ENCODE data around the gene RPL37. TPM values are rescaled to one million over a fixed set of nuclear protein-coding genes. Genes with fewer than 3 reads are reported as not detected.
"Not testable (repeated sequence)": the region's sequence is repeated elsewhere in the genome, so short reads cannot be mapped to it uniquely, and the experiment has no call there.

RPL37 gene
- total RNA-seq, 2 experiments from 2014 or later: 1,566 to 1,592 TPM

DNA sequence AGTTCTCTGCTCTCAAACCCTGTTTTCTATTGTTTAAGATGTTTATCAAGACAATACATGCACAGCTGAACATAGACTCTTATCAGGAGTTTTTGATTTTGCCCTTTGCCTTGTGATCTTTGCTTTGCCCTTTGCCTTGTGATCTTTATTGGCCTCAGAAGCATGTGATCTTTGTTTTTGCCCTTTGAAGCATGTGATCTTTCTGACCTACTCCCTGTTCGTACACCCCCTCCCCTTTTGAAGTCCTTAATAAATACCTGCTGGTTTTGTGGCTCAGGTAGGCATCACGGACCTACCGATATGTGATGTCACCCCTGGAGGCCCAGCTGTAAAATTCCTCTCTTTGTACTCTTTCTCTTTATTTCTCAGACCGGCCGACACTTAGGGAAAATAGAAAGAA is 30.0 kb upstream of the RPL37 start:
- H3K36me3 Mint-ChIP-seq (ENCODE audit: low read depth); H3K27me3 Mint-ChIP-seq (ENCODE audit: low read depth); H3K4me3 Mint-ChIP-seq; CTCF ChIA-PET; ATAC-seq; H3K4me1 Mint-ChIP-seq (ENCODE audit: low read depth); H3K27ac Mint-ChIP-seq; H3K9me3 Mint-ChIP-seq (ENCODE audit: insufficient read depth); POLR2A ChIA-PET; DNase-seq: not testable (repeated sequence)

GRCh38 chr5:40860711-40861110 is 25.7 kb upstream of the RPL37 start:
- Mint-ChIP-seq H3K9me3 (ENCODE audit: insufficient read depth) (peaks cover 5% of the 10 kb centered on the region), H3K27me3 (ENCODE audit: low read depth) (no peaks in the 10 kb centered on the region), H3K4me3 (no peak overlapping the region), H3K36me3 (ENCODE audit: low read depth) (no peaks in the 10 kb centered on the region), H3K27ac (no peak overlapping the region), H3K4me1 (ENCODE audit: low read depth) (no peaks in the 10 kb centered on the region)
- CTCF ChIA-PET: interaction anchor here (0.6 kb wide), 1 partner anchor 22 kb away, joined by 3 read pairs; no protein-coding TSS in a partner anchor
- ATAC-seq (no peak), DNase-seq (no peak)
- POLR2A ChIA-PET: no interaction called here

DNA sequence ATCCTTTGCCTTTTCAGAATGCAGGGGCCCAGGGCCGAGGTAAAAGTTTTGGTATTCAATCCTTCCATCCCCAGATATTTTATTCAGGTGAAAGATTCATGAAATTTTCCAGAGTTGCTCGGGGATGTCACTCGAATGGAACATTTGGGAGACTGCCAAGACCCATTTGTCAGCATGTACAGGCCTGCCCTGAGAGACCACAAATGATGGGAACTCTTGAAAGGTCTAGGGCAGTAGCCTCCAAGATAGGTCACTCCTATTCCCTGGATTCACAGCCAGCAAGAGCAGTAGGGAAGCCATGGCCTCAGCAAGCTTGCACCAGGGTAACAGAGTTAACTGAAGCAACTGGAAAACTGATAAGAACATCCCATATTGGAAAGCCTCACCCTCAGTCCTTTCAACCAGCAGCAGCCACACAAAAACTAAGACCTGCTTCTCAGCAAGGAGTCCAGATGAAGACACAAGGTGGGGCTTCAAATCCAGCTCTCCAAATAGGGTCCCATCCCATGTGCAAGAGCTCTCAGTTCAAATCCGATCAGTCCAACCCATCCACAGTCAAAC is 18.7 kb upstream of the RPL37 start:
- Mint-ChIP-seq H3K27me3 (ENCODE audit: low read depth) (peaks cover 1% of the 10 kb centered on the region), H3K27ac (no peak overlapping the region), H3K4me1 (ENCODE audit: low read depth) (no peaks in the 10 kb centered on the region), H3K4me3 (no peak overlapping the region), H3K9me3 (ENCODE audit: insufficient read depth) (no peaks in the 10 kb centered on the region), H3K36me3 (ENCODE audit: low read depth) (peaks cover 3% of the 10 kb centered on the region)
- no peak for ATAC-seq
- DNase-seq: no peak
- ChIA-PET POLR2A (no interaction called here), CTCF (no interaction called here)

GRCh38 chr5:40847525-40847924 is 12.5 kb upstream of the RPL37 start:
- POLR2A ChIA-PET: no interaction called here
- no peak for DNase-seq
- CTCF ChIA-PET: interaction anchor here (1.0 kb wide), 1 partner anchor 32 kb away, joined by 3 read pairs; no protein-coding TSS in a partner anchor
- H3K4me3 Mint-ChIP-seq: no peak overlapping the region
- H3K27me3 Mint-ChIP-seq (ENCODE audit: low read depth): peaks cover 7% of the 10 kb centered on the region
- H3K9me3 Mint-ChIP-seq (ENCODE audit: insufficient read depth): no peaks in the 10 kb centered on the region
- ATAC-seq: no peak
- H3K27ac Mint-ChIP-seq: no peak overlapping the region
- H3K36me3 Mint-ChIP-seq (ENCODE audit: low read depth): peaks cover 4% of the 10 kb centered on the region
- no peaks in the 10 kb centered on the region for H3K4me1 Mint-ChIP-seq (ENCODE audit: low read depth)

- peaks cover 6% of the 10 kb centered on the region for H3K36me3 Mint-ChIP-seq (ENCODE audit: low read depth)
- CTCF ChIA-PET: no interaction called here
- H3K4me3 Mint-ChIP-seq: no peak overlapping the region
- H3K27ac Mint-ChIP-seq: no peak overlapping the region
- peaks cover 9% of the 10 kb centered on the region for H3K27me3 Mint-ChIP-seq (ENCODE audit: low read depth)
- no peak for ATAC-seq
- POLR2A ChIA-PET: interaction anchor here (0.7 kb wide), 1 partner anchor 11 kb away, joined by 4 read pairs; the partner anchor contains the start of gene RPL37
- no peaks in the 10 kb centered on the region for H3K9me3 Mint-ChIP-seq (ENCODE audit: insufficient read depth)
- no peak for DNase-seq
- peaks cover 7% of the 10 kb centered on the region for H3K4me1 Mint-ChIP-seq (ENCODE audit: low read depth)
Measured at GRCh38 chr5:40846371-40846770, 11.3 kb upstream of the RPL37 start.

- Mint-ChIP-seq H3K4me1 (ENCODE audit: low read depth) (peaks cover 15% of the 10 kb centered on the region), H3K4me3 (no peak overlapping the region), H3K9me3 (ENCODE audit: insufficient read depth) (no peaks in the 10 kb centered on the region), H3K27ac (no peak overlapping the region), H3K27me3 (ENCODE audit: low read depth) (peaks cover 10% of the 10 kb centered on the region), H3K36me3 (ENCODE audit: low read depth) (peaks cover 7% of the 10 kb centered on the region)
- CTCF ChIA-PET: interaction anchor here (0.6 kb wide), 1 partner anchor 34 kb away, joined by 3 read pairs; no protein-coding TSS in a partner anchor
- POLR2A ChIA-PET: interaction anchor here (1.5 kb wide), 1 partner anchor 9 kb away, joined by 4 read pairs; the partner anchor contains the start of gene RPL37
- DNase-seq (no peak), ATAC-seq (no peak)
Measured at GRCh38 chr5:40844565-40844964, 9.5 kb upstream of the RPL37 start.

DNA sequence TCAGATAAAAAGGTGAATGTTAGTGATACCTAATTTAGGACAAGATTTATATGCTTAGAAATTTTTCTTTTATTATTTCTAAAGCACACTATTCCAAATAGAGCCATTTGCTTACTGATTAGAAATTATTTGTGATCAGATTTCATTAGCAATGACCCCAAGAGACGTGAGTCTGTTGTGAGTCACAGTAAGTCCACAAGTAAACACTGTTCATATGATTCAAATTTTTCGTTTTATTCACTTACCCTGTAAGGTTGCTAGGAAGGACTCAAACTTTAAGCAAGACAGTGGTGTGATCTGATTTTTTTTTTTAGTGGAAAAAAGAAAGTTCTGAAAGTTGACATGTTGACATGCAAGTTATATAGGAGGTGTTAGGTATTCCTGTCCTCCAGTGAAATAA is 7.3 kb upstream of the RPL37 start:
- DNase-seq: no peak
- Mint-ChIP-seq H3K4me3 (no peak overlapping the region), H3K27me3 (ENCODE audit: low read depth) (peaks cover 7% of the 10 kb centered on the region), H3K36me3 (ENCODE audit: low read depth) (peaks cover 10% of the 10 kb centered on the region), H3K9me3 (ENCODE audit: insufficient read depth) (no peaks in the 10 kb centered on the region), H3K27ac (no peak overlapping the region), H3K4me1 (ENCODE audit: low read depth) (peaks cover 28% of the 10 kb centered on the region)
- POLR2A ChIA-PET: no interaction called here
- no peak for ATAC-seq
- CTCF ChIA-PET: interaction anchor here (0.6 to 1.0 kb wide), 2 partner anchors 10 to 71 kb away, joined by 3 read pairs; no protein-coding TSS in a partner anchor

DNA sequence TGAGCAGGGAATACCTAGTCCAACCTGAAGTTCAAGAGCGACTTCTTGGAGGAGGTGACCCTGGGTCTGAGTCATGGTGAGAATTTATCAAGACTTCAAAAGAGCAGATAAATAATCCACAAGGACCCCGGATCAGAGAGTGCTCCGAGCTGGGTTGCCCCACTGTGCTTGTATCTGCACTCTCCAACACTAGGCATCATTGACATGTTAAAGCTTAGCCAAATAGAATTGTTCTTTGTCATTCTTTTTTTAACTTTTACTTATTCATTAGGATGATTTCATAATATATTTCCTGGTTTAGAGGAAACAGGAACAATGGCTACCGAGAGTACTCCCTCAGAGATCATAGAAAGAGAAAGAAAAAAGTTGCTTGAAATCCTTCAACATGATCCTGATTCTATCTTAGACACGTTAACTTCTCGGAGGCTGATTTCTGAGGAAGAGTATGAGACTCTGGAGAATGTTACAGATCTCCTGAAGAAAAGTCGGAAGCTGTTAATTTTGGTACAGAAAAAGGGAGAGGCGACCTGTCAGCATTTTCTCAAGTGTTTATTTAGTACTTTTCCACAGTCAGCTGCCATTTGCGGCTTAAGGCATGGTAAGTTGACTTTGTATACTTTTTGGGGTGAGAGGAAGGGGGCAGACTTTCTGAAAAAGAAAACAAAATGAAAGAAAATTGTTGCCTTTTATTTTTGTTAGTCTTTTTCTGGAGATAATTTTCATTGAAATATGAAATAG is 6.2 kb upstream of the RPL37 start, which contains the start of gene CARD6:
Gene CARD6 (plus strand): TSS at position 300 of the 738 bp plus-strand sequence. CDS start 16 bp downstream, at position 316.
- peaks cover 33% of the 10 kb centered on the region for H3K4me1 Mint-ChIP-seq (ENCODE audit: low read depth)
- peak within 1 kb of the TSS; percentile 84 for H3K4me3 Mint-ChIP-seq
- POLR2A ChIA-PET: no interaction called here
- H3K36me3 Mint-ChIP-seq (ENCODE audit: low read depth): peaks cover 11% of the 10 kb centered on the region
- CTCF ChIA-PET: interaction anchor here (0.9 to 1.0 kb wide), 2 partner anchors 8 to 17 kb away, joined by 3 read pairs; no protein-coding TSS in a partner anchor
- DNase-seq: no peak
- H3K27ac Mint-ChIP-seq: peak within 1 kb of the TSS; percentile 89
- H3K27me3 Mint-ChIP-seq (ENCODE audit: low read depth): peaks cover 7% of the 10 kb centered on the region
- H3K9me3 Mint-ChIP-seq (ENCODE audit: insufficient read depth): no peaks in the 10 kb centered on the region
- ATAC-seq: peak; percentile 59

DNA sequence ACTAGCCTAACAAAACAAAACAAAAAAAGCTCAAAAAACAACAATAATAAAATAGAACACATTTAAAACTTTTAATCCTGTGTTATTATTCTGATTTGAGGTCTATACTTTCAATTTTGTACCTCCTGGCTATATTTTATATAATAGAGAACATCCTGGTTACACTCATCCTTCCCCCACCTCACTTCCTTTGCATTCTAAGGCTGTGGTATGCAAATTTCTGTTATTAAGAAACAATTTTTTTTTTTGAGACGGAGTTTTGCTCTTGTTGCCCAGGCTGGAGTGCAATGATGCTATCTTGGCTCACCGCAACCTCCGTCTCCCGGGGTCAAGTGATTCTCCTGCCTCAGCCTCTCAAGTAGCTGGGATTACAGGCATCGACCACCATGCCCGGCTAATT is 3.1 kb upstream of the RPL37 start:
- Mint-ChIP-seq H3K27ac (no peak overlapping the region), H3K9me3 (ENCODE audit: insufficient read depth) (no peaks in the 10 kb centered on the region), H3K4me3 (no peak overlapping the region), H3K36me3 (ENCODE audit: low read depth) (peaks cover 28% of the 10 kb centered on the region), H3K27me3 (ENCODE audit: low read depth) (peaks cover 3% of the 10 kb centered on the region), H3K4me1 (ENCODE audit: low read depth) (peaks cover 55% of the 10 kb centered on the region)
- no peak for ATAC-seq
- no peak for DNase-seq
- ChIA-PET CTCF (no interaction called here), POLR2A (no interaction called here)

GRCh38 chr5:40834391-40834848 is 602 bp downstream of the RPL37 start:
- ChIA-PET POLR2A (interaction anchor here (0.9 to 1.5 kb wide), 9 partner anchors 8 to 429 kb away, joined by 3 to 5 read pairs (median 4); partner anchors contain the start of gene TTC33), CTCF (no interaction called here)
- peak; percentile 68 for DNase-seq
- no peaks in the 10 kb centered on the region for H3K9me3 Mint-ChIP-seq (ENCODE audit: insufficient read depth)
- peak overlapping the region; percentile 97 for H3K4me3 Mint-ChIP-seq
- H3K27me3 Mint-ChIP-seq (ENCODE audit: low read depth): no peaks in the 10 kb centered on the region
- peak overlapping the region; percentile 99 for H3K27ac Mint-ChIP-seq
- H3K36me3 Mint-ChIP-seq (ENCODE audit: low read depth): peaks cover 59% of the 10 kb centered on the region
- peak; percentile 4 for ATAC-seq
- peaks cover 64% of the 10 kb centered on the region for H3K4me1 Mint-ChIP-seq (ENCODE audit: low read depth)

DNA sequence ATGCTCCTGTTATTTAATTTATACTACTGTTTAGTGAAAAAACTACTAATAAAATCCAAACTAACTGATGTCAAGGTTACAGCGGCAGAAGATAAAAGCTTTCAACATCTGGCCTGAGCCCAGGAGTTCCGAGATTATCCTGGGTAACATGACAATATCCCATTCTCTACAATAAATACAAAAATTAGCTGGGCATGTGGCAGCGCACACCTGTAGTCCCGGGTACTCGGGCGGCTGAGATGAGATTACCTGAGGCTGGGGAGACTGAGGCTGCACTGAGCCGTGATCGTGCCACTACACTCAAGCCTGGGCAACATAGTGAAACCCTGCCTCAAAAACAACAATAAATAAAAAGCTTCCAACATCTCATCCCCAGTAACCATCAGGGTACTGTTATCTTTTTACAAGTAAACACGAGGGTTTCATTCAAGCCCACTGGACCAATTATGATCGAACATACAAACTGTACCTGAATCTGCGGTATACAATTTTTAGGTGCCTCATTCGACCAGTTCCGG is 1.3 kb downstream of the RPL37 start:
- CTCF ChIA-PET: interaction anchor here (0.8 to 1.6 kb wide), 2 partner anchors 8 to 35 kb away, joined by 3 read pairs; partner anchors contain the start of gene PRKAA1
- no peaks in the 10 kb centered on the region for H3K27me3 Mint-ChIP-seq (ENCODE audit: low read depth)
- H3K27ac Mint-ChIP-seq: peak overlapping the region; percentile 99
- peak overlapping the region; percentile 97 for H3K4me3 Mint-ChIP-seq
- H3K4me1 Mint-ChIP-seq (ENCODE audit: low read depth): peaks cover 66% of the 10 kb centered on the region
- H3K36me3 Mint-ChIP-seq (ENCODE audit: low read depth): peaks cover 63% of the 10 kb centered on the region
- POLR2A ChIA-PET: interaction anchor here (0.9 to 1.5 kb wide), 3 partner anchors 11 to 78 kb away, joined by 3 to 4 read pairs (median 4); partner anchors contain the start of gene TTC33
- no peaks in the 10 kb centered on the region for H3K9me3 Mint-ChIP-seq (ENCODE audit: insufficient read depth)
- ATAC-seq (no peak), DNase-seq (no peak)

All from activated CD8-positive, alpha-beta T cell treated with anti-CD3 and anti-CD28 coated beads, Interleukin-2, amount 10 ng/mL, durations not matched to agents 7 days and 5 days (primary cell).